Measurements from ENCODE around the gene UNK.

UNK gene

GRCh38 chr17:75822119-75822799 is 37.7 kb downstream of the UNK start:
- DNase-seq, result peak; percentile 72 to 76

- DNase-seq, result no peak
Measured at GRCh38 chr17:75822800-75823166, 38.2 kb downstream of the UNK start.

GRCh38 chr17:75823257-75824041 is 38.8 kb downstream of the UNK start:
- DNase-seq, result no peak

- DNase-seq, result no peak
Measured at GRCh38 chr17:75824050-75824552, 39.5 kb downstream of the UNK start.

GRCh38 chr17:75824666-75825065 is 40.1 kb downstream of the UNK start:
- DNase-seq, result no peak

- no peak for DNase-seq
Measured at GRCh38 chr17:75825149-75825552, 40.5 kb downstream of the UNK start.

GRCh38 chr17:75825748-75826370 is 41.3 kb downstream of the UNK start:
- DNase-seq, result no peak

- DNase-seq, result no peak
Measured at GRCh38 chr17:75826561-75827307, 42.1 kb downstream of the UNK start.

- peak; percentile 21 to 33 for DNase-seq
Measured at GRCh38 chr17:75827308-75828075, 42.9 kb downstream of the UNK start.

GRCh38 chr17:75828076-75828400 is 43.4 kb downstream of the UNK start:
- DNase-seq, result no peak

GRCh38 chr17:75828741-75829140 is 44.1 kb downstream of the UNK start:
- no peak for DNase-seq

GRCh38 chr17:75829747-75830146 is 45.1 kb downstream of the UNK start:
- no peak for DNase-seq

- no peak for DNase-seq
Measured at GRCh38 chr17:75830164-75831031, 45.8 kb downstream of the UNK start.

- no peak for DNase-seq
Measured at GRCh38 chr17:75831032-75831571, 46.5 kb downstream of the UNK start.

- no peak for DNase-seq
Measured at GRCh38 chr17:75832164-75832651, 47.6 kb downstream of the UNK start.

- DNase-seq, result no peak
Measured at GRCh38 chr17:75832652-75833400, 48.2 kb downstream of the UNK start.

GRCh38 chr17:75834279-75834920 is 49.8 kb downstream of the UNK start:
- DNase-seq, result no peak

GRCh38 chr17:75834928-75835653 is 50.5 kb downstream of the UNK start:
- DNase-seq, result no peak

- DNase-seq, result no peak
Measured at GRCh38 chr17:75835654-75835987, 51.0 kb downstream of the UNK start.
